ENCODE measurements around the gene C4orf50. TPM values are rescaled to one million over a fixed set of nuclear protein-coding genes. Genes with fewer than 3 reads are reported as not detected.

Gene C4orf50
- total RNA-seq, 4 donors from 2014 or later = 0.14 to 4.9 (median 0.32) TPM; not detected in 1

GRCh38 chr4:6043188-6043587 is 25.0 kb upstream of the C4orf50 start:
- intact Hi-C loops (cut with DNase I; ENCODE audit: low total_unique reads) (no loop called here), in situ Hi-C loops (cut with MboI; ENCODE audit: low pct_ligation_motif_present in 1 of 4, low pct_unique_long_range_greater_than_20kb in 1 of 4, low sequenced_read_pairs in 3 of 4) (no loop called here)
- WGBS, 2 donors (ENCODE audit: low coverage in 1 of 2) = 55 to 79% methylated on average over 2 to 13 of the region's 13 CpGs
- Histone ChIP-seq H3K4me1 (no peaks in the 10 kb centered on the region), H3K9me3 (no peaks in the 10 kb centered on the region), H3K36me3 (no peaks in the 10 kb centered on the region), H3K27ac (no peak overlapping the region), H3K27me3 (no peaks in the 10 kb centered on the region), H3K4me3 (no peak overlapping the region)
- TF ChIP-seq POLR2AphosphoS5 (IDR thresholded peaks at IDR 0.05) = no peak
- TF ChIP-seq POLR2A (IDR thresholded peaks at IDR 0.05) = no peak
- TF ChIP-seq CTCF (IDR thresholded peaks at IDR 0.05) = no peak
- TF ChIP-seq EP300 (IDR thresholded peaks at IDR 0.05; ENCODE audit: low read depth) = no peak
- no peak for DNase-seq

GRCh38 chr4:6042293-6043063 is 24.2 kb upstream of the C4orf50 start:
- no peaks in the 10 kb centered on the region for H3K9me3 ChIP-seq
- WGBS, 2 donors (ENCODE audit: low coverage in 1 of 2) = 47 to 70% methylated on average over 3 to 21 of the region's 21 CpGs
- TF ChIP-seq EP300 (IDR thresholded peaks at IDR 0.05; ENCODE audit: low read depth) = no peak
- TF ChIP-seq POLR2AphosphoS5 (IDR thresholded peaks at IDR 0.05) = no peak
- no peak for TF ChIP-seq POLR2A (IDR thresholded peaks at IDR 0.05)
- TF ChIP-seq CTCF (IDR thresholded peaks at IDR 0.05) = no peak
- intact Hi-C loops (cut with DNase I; ENCODE audit: low total_unique reads) (no loop called here), in situ Hi-C loops (cut with MboI; ENCODE audit: low pct_ligation_motif_present in 1 of 4, low pct_unique_long_range_greater_than_20kb in 1 of 4, low sequenced_read_pairs in 3 of 4) (no loop called here)
- H3K4me1 ChIP-seq = no peaks in the 10 kb centered on the region
- no peaks in the 10 kb centered on the region for H3K36me3 ChIP-seq
- DNase-seq = no peak
- H3K4me3 ChIP-seq = no peak overlapping the region
- H3K27ac ChIP-seq = no peak overlapping the region
- H3K27me3 ChIP-seq = no peaks in the 10 kb centered on the region

GRCh38 chr4:6041800-6042199 is 23.6 kb upstream of the C4orf50 start:
- Histone ChIP-seq H3K4me3 (no peak overlapping the region), H3K4me1 (no peaks in the 10 kb centered on the region), H3K27ac (no peak overlapping the region), H3K9me3 (no peaks in the 10 kb centered on the region), H3K36me3 (no peaks in the 10 kb centered on the region), H3K27me3 (no peaks in the 10 kb centered on the region)
- WGBS, 2 donors (ENCODE audit: low coverage in 1 of 2) = 75 to 83% methylated on average over 1 to 5 of the region's 5 CpGs
- in situ Hi-C loops (cut with MboI; ENCODE audit: low pct_ligation_motif_present in 1 of 4, low pct_unique_long_range_greater_than_20kb in 1 of 4, low sequenced_read_pairs in 3 of 4) = no loop called here
- TF ChIP-seq EP300 (IDR thresholded peaks at IDR 0.05; ENCODE audit: low read depth) (no peak), CTCF (IDR thresholded peaks at IDR 0.05) (no peak), POLR2AphosphoS5 (IDR thresholded peaks at IDR 0.05) (no peak)
- DNase-seq = no peak
- intact Hi-C loops (cut with DNase I; ENCODE audit: low total_unique reads) = no loop called here

GRCh38 chr4:6038711-6039110 is 20.5 kb upstream of the C4orf50 start:
- Histone ChIP-seq H3K4me1 (no peaks in the 10 kb centered on the region), H3K36me3 (no peaks in the 10 kb centered on the region), H3K4me3 (no peak overlapping the region), H3K27ac (no peak overlapping the region), H3K9me3 (no peaks in the 10 kb centered on the region), H3K27me3 (no peaks in the 10 kb centered on the region)
- TF ChIP-seq EP300 (IDR thresholded peaks at IDR 0.05; ENCODE audit: low read depth) (no peak), POLR2AphosphoS5 (IDR thresholded peaks at IDR 0.05) (no peak), CTCF (IDR thresholded peaks at IDR 0.05) (no peak), POLR2A (IDR thresholded peaks at IDR 0.05) (no peak)
- in situ Hi-C loops (cut with MboI; ENCODE audit: low pct_ligation_motif_present in 1 of 4, low pct_unique_long_range_greater_than_20kb in 1 of 4, low sequenced_read_pairs in 3 of 4) (no loop called here), intact Hi-C loops (cut with DNase I; ENCODE audit: low total_unique reads) (no loop called here)
- no peak for DNase-seq
- 93% methylated on average over 6 of the region's 8 CpGs; no CpG with 5 or more reads in 1 of the 2 donors for WGBS, 2 donors (ENCODE audit: low coverage in 1 of 2)
